ENCODE data around the gene HIGD1A.

DNA sequence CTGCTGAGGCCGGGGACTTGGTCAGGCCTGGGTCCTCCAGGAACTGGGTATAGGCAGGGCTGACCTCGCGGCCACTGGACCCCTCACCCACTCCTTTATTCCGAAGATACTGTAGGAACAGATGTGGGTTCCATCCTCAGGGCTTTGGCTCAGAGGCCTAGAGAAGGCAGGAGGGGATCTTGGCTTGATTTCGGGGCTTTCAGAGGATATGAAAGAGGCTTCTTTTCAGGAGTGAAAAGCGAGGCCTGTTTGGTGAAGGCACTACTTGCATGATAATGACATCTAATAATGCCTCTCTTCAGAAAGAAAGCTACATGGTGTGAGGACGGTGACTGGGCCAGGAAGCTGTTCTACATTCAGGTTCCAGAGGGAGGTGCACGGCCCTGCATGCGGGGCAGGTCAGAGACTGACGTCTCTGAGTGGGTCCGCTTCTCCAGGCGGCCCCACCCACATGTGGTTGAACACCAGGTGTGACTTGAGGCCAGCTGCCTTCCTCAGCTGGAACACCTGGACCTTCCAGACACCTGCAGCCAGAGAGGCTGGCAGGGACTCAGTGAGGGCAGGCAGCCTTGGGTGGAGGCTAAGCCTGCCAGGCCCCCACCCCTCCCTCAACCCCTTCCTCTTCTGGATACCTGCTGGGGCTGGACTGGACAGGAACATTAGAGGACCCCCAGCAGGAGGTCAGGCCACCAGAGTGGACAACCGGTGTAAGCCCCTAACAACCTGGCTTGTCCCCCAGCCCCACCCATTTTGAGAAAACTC is 70.6 kb downstream of the HIGD1A start:
- TF ChIP-seq, protein P1, sequence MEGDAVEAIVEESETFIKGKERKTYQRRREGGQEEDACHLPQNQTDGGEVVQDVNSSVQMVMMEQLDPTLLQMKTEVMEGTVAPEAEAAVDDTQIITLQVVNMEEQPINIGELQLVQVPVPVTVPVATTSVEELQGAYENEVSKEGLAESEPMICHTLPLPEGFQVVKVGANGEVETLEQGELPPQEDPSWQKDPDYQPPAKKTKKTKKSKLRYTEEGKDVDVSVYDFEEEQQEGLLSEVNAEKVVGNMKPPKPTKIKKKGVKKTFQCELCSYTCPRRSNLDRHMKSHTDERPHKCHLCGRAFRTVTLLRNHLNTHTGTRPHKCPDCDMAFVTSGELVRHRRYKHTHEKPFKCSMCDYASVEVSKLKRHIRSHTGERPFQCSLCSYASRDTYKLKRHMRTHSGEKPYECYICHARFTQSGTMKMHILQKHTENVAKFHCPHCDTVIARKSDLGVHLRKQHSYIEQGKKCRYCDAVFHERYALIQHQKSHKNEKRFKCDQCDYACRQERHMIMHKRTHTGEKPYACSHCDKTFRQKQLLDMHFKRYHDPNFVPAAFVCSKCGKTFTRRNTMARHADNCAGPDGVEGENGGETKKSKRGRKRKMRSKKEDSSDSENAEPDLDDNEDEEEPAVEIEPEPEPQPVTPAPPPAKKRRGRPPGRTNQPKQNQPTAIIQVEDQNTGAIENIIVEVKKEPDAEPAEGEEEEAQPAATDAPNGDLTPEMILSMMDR (conservative IDR thresholded peaks at IDR 0.05; ENCODE audit: low read depth, low read length), result no peak
- TF ChIP-seq RFX5 (IDR thresholded peaks at IDR 0.05; ENCODE audit: low read depth, low read length) (no peak), CHD1 (IDR thresholded peaks at IDR 0.05; ENCODE audit: low read depth, low read length) (no peak), RAD21 (IDR thresholded peaks at IDR 0.05; ENCODE audit: low read length) (no peak), POLR2A (IDR thresholded peaks at IDR 0.05; ENCODE audit: low read depth, low read length) (no peak), SMC3 (IDR thresholded peaks at IDR 0.05; ENCODE audit: low read depth, low read length) (no peak)

Measured in IMR-90 (cell line).